GM21619 (cell line): ENCODE results near the gene TAGLN.
A peak's percentile ranks its signal among the peaks of the same experiment; 100 is the strongest.

ENCODE experiments used
- ATAC-seq: cut with Tn5 transposase; IDR thresholded peaks from one replicate; pipeline ENCODE4 v1.9.1; 2021; ENCODE audit not compliant: unreplicated experiment

The TAGLN gene

DNA sequence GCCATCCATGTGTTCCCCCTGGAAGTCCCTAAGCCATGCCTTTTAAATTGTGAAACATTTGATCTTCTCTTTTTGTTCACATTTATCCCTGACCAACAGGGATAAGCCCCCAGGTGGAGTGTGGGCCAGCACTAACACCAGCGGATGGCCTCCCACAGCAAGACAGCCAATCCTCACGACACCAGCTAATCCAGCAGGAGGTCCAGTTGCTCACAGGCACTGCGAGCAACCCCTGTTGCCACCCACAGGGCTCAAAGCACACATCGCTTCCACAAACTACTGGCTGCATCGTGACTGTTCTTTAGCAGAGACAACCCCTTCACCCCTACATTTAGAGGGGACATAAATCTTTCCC is 30.7 kb downstream of the TAGLN start:
- ATAC-seq, result no peak

DNA sequence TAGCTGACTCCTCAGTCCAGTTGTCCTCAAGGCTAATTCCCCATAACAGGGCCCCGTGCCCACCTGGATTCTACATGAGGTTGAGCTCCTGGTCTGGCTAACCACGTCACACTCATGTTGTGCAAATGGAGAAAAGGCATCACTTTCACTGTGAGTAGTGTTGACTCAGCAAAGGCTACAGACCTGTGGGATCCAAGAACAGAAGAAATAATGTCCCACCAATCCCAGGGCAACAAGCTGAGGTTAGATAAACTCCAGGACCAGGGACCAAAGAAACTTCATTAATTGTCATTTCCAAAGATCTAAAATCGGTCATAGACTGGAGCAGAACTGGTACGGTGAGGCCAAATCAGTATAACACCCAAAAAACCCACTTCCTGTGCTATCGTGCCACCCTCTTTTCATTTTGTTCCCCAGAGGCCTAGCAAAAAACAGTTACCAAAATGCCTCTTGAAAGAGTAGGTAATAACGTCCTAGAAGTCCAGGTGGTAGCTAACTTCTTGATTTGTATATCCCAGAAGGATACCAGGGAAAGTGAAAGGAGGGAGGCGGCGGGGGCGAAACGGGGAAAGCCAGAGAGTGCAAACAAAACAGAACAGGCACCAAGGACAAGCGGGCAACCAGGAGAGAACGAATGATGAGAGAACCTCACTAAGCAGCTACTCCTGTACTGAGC is 31.3 kb downstream of the TAGLN start:
- ATAC-seq, result no peak

DNA sequence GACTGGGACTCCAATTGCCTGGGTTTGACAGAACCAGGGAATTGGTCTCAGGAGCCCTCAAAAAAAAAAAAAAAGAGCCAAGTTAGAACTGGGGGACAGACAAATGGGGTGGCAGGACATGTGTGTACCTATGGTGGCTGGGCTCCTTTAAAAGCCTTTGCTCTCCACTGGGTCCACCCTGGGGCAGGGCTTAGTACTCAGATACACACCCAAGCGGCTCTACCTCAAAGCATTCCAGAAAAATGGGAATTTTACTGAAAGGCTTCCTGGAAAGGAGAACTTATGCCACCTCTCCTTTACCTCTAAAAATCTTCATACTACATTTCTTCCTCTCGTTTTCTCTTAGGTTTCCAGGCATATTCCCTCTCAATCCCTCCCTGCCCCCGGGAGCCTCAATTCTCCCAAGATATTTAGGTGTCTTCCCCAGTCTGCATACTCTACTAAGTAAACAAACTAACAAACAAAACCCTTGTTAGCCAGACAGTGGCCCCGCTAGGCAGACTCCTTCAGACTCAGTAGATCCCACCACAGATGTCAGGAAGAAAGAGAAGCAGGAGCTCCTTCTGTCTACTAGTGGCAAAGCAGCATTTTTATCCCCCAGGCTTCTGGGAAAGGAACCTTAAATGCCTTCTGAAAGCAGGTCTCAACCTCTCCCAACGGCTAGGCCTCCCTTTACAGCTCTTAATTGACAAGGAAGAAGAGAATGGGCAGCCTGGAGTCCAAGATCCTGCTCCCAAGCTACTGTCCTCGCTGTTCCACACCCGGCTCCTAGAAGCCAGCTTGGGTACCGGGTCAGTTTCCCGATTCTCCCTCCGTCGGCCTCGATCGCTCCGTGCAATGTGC is 32.0 kb downstream of the TAGLN start:
- no peak for ATAC-seq

DNA sequence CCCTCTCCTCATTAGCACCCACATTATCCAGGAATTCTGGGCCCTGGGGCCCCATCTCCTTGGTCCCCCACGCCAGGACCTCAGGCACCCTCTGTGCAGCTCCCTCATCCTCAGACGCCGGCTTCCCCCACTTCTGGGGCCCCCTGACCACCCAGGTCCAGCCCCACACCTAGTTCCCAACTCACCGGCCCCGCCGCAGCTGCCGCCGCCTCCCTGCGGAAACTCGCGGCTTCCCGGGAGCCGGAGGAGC is 32.6 kb downstream of the TAGLN start, which contains the start of gene PCSK7:
PCSK7 (minus strand) TSS at position 232 of the 250 bp plus-strand sequence. CDS start 2,229 bp downstream, outside the sequence.
- ATAC-seq, result no peak

DNA sequence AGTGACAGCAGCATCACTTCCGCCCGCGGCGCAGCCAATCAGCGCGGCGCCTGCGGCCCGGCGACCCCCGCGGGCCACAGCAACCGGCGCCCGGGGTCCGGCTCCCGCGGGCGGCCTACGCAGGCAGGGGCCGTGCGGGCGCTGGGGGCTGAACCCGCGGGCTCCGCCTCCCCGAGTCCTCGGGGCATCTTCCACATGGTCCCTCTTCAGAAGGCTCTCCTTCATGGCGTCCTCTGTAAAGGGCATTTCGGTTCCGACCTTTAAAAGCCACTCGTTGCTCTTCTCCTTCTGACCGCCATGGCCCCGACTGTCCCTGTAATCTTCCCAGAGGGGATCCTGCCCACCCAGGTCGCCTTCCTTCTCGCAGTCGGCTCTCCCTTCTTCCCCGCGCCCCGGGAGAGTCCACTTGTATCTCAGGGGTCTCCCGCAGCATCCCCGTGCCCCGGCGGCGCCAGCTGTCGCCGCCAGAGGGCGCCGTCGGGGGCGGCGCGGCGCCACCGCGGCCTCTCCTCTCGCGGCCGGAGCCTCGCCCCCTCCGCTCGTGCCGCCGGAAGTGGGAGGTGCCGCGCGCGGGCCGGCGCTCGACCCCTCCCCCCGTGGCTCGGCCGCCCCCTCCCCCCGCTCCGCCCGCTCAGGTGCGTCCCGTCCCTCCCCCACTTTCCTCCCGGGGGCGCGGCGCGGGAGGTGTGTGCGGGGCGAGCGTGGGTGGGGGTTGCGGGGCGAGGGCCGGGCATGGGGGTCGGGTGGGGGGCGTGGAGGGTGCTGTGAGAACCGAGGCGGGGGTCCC is 33.1 kb downstream of the TAGLN start, which contains the start of gene RNF214:
RNF214 (plus strand) TSS at position 580 of the 787 bp plus-strand sequence. CDS start 1,602 bp downstream, outside the sequence.
- peak; percentile 59 for ATAC-seq

DNA sequence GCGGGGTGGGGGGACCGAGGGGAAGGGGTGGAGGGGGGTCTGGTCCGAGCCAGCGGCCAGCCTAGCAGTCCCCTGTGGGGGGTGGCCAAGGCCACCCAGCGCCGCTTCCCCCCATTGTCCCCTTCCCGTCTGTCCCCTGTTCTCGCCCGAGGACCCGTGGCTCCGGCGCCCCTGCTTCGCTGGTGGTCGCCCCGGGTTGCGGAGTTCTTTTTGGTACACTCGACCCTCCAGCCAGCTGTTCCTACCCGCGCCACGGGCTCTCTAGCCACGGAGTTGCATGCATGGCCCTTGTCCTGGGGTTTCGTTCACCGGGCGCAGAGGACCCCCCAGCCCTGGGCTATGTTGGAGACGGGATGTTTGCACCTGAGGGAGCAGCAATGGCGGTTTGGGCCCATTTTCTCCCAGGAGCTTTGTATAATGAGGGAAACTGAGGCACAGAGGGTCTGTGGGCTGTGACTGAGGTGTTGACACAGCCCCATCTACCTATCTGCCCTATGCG is 33.8 kb downstream of the TAGLN start:
- ATAC-seq, result no peak

DNA sequence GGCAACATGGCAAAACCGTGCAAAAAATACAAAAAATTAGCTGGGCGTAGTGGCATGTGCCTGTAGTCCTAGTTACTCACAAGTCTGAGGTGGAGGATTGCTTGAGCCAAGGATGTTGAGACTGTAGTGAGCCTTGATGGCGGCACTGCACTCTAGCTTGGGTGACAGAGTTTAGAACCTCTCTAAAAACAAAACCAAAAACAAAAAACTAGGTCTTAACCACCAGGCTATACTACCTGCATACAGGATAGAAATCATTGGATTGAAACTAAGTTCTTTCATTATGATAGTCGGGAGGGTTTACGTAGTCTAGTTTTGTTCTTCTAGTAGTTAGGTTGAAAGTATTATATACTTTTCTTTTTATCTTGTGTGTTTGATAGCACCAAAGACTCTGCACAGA is 39.1 kb downstream of the TAGLN start:
- ATAC-seq, result no peak

DNA sequence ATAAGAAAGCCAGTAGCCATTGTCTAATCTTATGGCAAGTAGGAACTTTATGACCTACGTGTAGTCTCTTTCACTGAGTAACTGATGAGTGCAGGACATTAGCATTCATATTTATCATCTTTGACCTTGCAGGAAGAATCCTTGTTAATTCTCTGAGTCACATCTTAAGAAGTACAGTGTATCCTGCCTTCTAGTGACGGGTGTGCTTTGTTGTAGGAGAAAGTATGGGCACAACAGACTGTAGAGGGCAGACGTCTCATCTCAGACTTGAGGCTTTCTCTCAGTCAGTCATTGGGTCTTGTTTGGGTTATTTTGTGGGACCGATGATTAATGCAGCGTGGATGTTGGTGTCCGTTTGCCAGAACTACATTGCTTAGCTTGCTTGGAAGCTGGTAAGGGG is 40.1 kb downstream of the TAGLN start:
- ATAC-seq, result no peak

DNA sequence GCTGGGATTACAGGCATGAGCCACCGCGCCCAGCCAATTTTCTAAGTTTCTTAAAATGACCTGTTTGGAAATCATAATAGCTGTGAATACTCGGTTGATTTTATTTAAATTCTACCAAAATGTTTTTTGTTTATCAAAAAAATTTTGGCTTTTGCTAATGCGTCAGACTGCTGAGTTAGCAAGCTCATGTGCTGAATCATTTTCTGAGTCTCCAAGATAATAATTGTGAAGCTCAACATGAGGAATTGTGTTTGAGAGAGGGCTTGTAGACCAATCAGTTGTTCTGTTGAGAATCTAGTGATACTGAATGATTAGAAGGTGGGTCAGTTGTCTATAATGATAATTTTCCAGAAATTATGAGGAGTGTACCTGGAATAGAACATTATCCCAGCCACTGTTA is 49.2 kb downstream of the TAGLN start:
- ATAC-seq, result no peak

DNA sequence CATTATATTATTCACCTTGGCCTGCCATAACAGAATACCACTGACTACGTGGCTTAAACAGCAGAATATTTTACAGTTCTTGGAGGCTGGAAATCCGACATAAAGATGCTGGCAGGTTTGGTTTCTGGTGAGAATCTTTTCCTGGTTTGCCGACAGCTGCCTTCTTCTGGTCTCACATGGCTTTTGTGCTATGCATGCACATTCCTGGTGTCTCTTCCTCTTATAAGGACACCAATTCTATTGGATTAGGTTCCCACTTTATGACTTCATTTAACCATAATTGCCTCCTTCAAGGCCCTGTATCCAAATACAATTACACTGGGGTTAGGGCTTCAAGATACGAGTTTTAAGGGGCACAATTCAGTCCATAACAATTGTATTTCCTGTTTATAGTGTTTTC is 50.4 kb downstream of the TAGLN start:
- no peak for ATAC-seq

DNA sequence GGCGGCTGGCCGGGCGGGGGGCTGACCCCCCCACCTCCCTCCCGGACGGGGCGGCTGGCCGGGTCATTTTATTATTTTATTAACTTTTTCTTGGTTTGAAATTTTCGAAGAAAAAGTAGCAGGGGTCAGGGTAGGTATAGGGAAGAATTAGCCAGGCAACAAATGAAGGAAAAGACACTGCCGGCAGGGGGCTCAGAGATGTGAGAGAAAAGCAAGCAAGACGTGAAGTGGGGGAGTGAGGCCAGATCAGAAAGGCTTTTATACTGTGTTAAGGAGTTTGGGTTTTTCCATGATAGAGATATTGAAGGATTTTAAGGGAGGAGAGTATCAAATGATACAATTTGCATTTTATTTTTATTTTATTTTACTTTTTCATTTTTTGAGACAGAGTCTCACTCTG is 52.3 kb downstream of the TAGLN start:
- no peak for ATAC-seq

DNA sequence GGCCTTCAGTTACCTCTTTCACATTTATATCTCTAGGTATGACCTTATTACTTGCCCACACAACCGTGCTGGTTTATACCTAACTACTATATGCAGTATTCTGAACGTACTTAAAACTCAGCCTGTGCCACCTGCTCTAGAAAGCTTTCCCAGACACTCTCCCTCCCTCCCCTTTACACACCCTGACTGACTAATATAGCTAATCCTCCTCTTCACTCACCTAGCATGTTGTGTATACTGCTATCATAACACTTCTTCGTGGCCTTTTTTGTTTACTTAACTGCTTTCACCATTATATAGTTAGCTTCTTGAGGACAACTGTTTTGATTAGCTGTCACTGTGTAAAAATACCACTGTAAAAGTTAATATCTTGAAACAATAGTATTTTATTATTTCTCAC is 56.8 kb downstream of the TAGLN start:
- no peak for ATAC-seq

DNA sequence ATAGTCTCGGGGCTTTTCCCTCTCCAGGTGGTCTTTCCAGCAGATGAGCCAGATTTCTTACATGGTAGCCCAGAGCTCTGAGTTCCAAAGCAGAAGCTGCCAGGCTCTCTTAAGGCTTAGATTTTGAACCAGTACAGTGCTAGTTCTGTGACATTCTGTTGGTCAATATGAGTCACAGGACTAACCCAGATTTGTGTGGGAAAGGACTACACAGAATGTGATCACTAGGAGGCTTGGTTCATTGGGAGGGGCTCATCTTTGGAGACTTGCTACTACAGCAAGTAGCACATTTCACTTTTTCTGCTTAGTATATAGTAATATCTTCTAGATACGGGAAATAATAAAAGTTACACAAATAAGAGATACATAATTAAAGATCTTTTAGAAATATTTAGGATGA is 57.4 kb downstream of the TAGLN start:
- ATAC-seq, result no peak
